GM12865 (cell line): ENCODE measurements around the gene CSF1R.

Experiments
- DNase-seq: peaks from one replicate; pipeline ENCODE4 v3.0.0; 2010; ENCODE audit warnings: low read depth
- H3K4me3 ChIP-seq: 2 replicates; pipeline ENCODE4 v1.5.1; 2011; ENCODE audit warnings: mild to moderate bottlenecking, low read depth, low read length, control low read depth
- CTCF ChIP-seq: IDR thresholded peaks from 2 replicates; pipeline ENCODE4 v1.5.1; 2011; ENCODE audit warnings: low read length, control low read depth, low read depth, inconsistent platforms; ENCODE audit not compliant: insufficient read depth; ENCODE audit errors: missing control alignments

CSF1R gene

DNA sequence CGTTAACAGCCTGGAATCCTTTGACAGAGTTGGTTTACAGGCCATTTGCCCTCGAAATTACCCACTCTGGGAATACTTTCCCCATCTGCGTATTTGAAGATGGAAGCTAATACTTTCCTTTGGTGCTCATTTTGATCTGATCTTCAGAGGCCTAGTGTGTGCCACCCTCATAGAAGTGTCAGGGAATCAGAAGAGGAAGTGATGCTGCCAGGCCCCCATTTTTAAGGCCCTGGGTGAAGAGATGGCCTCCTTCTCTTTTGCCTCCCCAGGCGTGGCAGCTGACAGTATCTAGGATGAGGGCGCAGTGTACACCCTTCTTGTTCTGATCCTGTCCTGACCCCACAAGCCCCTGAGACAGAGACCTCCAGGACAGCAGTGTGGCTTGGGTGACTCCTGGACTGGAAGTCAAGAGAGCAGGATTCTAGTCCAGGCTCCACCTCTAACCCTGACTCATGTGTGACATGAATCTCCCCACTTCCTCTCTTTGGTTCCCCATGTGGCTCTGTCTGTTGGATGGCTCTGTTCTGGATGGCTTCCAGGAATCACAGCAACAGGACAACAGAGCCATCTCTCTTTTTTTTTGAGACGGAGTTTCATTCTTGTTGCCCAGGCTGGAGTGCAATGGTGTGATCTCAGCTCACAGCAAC is 27.8 kb downstream of the CSF1R start:
- DNase-seq, result no peak
- no peak overlapping the region for H3K4me3 ChIP-seq
- no peak for TF ChIP-seq CTCF

- no peak for DNase-seq
- no peak for TF ChIP-seq CTCF
- H3K4me3 ChIP-seq, result no peak overlapping the region
These were observed 28.4 kb downstream of the CSF1R start for GRCh38 chr5:150057996-150058395.

DNA sequence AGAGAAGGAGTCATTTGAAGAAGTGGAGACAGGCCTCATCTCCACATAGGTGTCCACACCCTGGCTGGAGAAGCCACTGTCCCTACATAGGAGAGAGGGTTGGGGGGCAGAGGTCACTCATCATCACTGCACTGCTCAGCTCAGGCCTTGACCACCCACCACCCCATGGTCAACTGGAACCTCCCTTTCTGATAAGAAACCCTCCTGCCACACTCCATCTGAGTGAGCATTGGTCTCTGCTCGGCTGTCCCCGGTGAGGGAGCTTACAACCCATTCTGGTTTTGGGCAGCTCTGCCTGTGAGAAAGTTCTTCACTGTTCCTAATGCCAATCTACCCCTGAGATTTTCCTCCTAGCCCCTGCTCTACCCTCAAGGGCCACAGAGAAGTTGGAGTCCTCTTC is 28.8 kb downstream of the CSF1R start:
- no peak overlapping the region for H3K4me3 ChIP-seq
- no peak for DNase-seq
- TF ChIP-seq CTCF, result no peak

DNA sequence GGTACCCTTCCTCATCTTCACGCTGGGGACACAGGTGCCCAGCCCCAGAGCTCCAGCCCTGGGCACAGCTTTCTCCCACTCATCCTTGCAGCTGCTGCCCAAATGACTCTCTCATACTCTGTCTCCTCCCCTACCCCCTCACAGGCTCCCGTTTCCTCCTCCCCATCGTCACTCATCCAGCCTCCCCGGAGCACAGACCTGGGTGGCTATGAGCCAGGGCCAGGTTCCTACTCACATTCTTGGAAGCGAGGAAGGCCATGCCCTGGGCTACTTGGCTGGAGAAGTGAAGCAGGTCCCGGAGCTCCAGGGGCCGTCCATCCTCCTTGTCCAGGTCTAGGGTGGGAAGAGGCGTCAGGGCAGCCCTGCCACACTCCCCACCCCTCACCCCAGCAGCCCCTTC is 29.3 kb downstream of the CSF1R start:
- DNase-seq, result no peak
- TF ChIP-seq CTCF, result no peak
- H3K4me3 ChIP-seq, result no peak overlapping the region

GRCh38 chr5:150056075-150056443 is 30.3 kb downstream of the CSF1R start:
- TF ChIP-seq CTCF, result no peak

GRCh38 chr5:150055326-150056074 is 30.9 kb downstream of the CSF1R start:
- TF ChIP-seq CTCF, result no peak

More at GRCh38 chr5:150056075-150056443, 30.3 kb downstream of the CSF1R start:
- DNase-seq, result no peak
- H3K4me3 ChIP-seq, result no peak overlapping the region

DNA sequence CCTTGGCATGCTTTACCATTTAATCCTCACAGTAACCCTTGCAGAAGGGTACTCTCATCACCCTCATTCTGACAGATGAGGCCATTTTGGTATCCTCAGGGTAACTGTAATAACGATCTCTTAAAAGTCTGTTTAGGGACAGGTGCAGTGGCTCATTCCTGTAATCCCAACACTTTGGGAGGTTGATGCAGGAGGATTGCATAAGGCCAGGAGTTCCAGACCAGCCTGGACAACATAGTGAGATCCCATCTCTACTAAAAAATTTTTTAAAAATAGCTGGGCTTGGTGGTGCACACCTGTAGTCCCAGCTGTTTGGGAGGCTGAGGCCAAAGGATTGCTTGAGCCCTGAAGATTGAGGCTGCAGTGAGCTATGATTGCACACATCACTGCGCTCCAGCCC is 31.8 kb downstream of the CSF1R start:
- TF ChIP-seq CTCF, result no peak
- DNase-seq, result no peak
- H3K4me3 ChIP-seq, result no peak overlapping the region

More at GRCh38 chr5:150055326-150056074, 30.9 kb downstream of the CSF1R start:
- no peak for DNase-seq
- no peak overlapping the region for H3K4me3 ChIP-seq
